Left colon (tissue), 2 donors: ENCODE data around the gene NSRP1. TPM values are rescaled to one million over a fixed set of nuclear protein-coding genes. Genes with fewer than 3 reads are reported as not detected.
"Not testable (repeated sequence)": the region's sequence is repeated elsewhere in the genome, so short reads cannot be mapped to it uniquely, and the experiment has no call there.

ENCODE experiments used
- ATAC-seq: fragments of 200-7000 bp; cut with Tn5 transposase; one replicate; pipeline ENCODE4 v1.9.1; 2020; ENCODE audit warnings: mild to moderate bottlenecking, moderate library complexity
- DNase-seq, 2 donors: peaks; one replicate each; pipeline ENCODE4 v3.0.0-alpha.2; 2020
- intact Hi-C, 2 donors: fragments of 100-400 bp; cut with DNase I in 1 of 2; cut with micrococcal nuclease in 1 of 2; formaldehyde crosslinking; loops; one replicate each; pipeline versions ENCODE4 v1.11.2 to v1.14.0; 2022; cut with DNase I, micrococcal nuclease
- total RNA-seq, 2 donors: library from RNA; stranded (reverse); fragmentation: NEBNext Ultra II Directional; extraction: Animal tissue kit (Norgen Biotek cat#: 25700); gene quantifications; one replicate each; pipeline ENCODE4 v1.2.1, GENCODE V29; 2021
- donor health status: DM: no; HTN: no; CAD: no.
- donor health status: DM: yes; HTN: yes; CAD: no.

The NSRP1 gene
- total RNA-seq, 2 donors from 2014 or later = 19.9 to 28.0 TPM

DNA sequence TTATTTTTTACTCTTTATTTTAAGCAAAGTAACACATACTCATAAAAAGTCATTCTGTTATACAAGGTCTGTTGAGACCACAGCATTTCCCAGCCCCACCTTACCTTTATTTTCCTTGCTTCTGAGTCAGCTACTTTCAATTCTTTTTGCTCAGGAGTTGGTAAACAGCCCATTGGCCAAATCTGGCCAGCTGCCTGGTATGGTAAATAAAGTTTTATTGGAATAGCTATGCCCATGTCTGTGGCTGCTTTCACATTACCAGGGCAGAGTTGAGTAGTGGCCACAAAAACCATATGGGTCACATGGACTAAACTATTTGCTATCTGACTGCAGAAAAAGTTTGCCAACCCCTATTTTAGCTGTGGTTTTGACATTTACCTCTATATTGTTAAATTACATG is 3.4 kb upstream of the NSRP1 start:
- DNase-seq (peak; percentile 69 to 82), ATAC-seq (peak; percentile 77)
- intact Hi-C loops = no loop called here

DNA sequence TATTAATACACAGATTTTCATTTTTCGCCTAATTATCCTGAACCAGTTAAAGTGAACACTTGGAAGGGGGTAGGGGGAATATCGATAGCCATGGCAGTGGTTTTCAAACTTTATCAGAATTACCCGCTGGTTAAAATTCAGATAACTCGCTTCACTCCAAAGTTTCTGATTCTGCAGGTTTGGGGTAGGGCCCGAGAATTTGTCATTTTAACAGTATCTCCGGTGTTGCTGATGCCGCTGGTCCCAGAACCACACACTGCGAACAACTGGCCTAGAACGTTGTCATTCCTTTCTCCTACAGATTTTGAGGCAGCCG is 313 bp upstream of the NSRP1 start:
- no peak for DNase-seq
- ATAC-seq = peak; percentile 17
- intact Hi-C loops = no loop called here

DNA sequence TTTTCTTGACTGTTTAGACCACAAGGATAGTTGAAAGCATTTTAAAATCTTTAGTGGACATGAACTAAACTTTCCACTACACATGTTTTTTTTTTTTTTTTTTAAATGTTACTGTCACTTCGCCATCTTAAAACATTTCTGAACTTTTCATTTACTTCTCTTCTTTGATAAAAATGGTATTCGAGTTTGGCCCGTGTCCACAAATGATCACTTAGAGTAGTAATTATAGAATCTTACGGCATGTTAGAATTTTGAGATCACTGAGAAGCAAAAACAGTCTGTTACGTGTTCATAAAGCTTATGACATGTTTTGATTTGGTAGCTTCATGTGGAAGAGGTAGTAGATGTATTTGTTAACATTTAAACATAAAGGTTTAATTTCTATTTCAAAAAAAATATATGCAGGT is 1.1 kb downstream of the NSRP1 start:
- ATAC-seq (no peak), DNase-seq (no peak)
- intact Hi-C loops = no loop called here

DNA sequence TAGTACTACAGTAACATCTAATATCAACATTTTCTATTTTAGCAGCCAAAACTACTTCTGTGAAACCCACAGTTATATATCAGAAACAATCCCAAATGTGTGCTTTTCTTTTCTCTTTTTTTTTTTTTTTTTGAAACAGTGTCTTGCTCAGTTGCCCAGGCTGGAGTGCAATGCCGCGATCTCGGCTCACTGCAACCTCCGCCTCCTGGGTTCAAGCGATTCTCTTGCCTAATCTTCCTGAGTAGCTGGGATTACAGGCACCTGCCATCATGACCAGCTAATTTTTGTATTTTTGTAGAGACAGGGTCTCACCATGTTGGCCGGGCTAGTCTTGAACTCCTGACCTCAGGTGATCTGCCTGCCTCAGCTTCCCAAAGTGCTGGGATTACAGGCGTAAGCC is 2.0 kb downstream of the NSRP1 start:
- intact Hi-C loops, ATAC-seq, DNase-seq: not testable (repeated sequence)

DNA sequence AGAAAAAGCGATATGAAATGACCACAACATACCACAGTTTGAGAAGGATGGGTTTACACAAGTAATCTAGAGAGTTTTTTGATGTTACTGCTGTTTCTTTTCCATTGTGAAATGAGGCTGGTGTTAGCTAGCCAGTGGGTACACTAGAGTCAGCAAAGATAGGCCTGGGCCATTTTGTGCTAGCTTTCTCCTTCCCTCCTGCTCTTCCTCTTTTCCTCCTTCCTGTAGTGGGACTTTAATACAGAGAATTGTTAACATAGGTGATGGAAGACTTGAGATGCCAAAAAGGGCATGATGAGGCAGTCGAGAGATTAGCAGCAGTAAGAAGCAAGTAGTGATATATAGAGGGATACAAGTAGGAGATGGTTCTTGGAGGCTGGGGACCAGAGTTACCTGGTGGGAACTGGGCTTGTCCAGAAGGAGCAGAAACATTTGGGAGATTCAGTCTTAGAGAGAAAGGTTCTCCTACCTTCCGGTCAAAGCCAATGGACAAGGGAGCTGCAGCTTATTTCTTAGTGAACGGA is 7.7 kb downstream of the NSRP1 start:
- intact Hi-C loops = no loop called here
- no peak for DNase-seq
- no peak for ATAC-seq

DNA sequence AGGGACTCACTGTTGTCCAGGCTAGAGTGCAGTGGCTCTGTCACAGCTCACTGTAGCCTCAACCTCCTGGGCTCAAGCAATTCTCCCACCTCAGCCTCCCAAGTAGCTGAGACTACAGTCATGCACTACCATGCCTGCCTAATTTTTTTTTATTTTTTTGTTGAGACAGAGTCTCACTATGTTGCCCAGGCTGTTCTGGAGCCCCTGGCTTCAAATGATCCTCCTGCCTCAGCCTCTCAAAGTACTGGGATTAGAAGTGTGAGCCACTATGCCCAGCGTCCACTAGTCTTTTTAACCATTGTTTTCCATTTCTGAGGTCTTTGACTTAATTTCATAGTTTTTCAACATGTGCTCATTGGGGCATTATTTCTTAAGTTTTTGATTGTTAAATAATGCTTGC is 13.5 kb downstream of the NSRP1 start:
- intact Hi-C loops = no loop called here
- DNase-seq (no peak), ATAC-seq (no peak)

DNA sequence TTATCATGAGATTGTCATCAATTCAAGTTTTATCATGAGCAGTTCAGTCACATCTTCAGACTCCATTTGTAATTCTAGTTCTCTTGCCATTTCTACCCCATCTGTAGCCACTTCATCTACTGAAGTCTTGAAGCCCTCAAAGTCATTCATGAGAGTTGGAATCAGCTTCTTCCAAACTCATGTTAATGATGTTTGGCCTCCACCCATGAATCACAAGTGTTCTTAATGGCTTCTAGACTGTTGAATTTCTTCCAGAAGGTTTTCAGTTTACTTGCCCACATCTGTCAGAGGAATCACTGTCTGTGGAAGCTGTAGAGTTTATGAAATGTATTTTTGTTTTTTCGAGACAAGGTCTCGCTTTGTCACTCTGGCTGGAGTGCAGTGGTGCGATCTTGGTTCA is 16.0 kb downstream of the NSRP1 start:
- intact Hi-C loops = no loop called here
- ATAC-seq (no peak), DNase-seq (no peak)

DNA sequence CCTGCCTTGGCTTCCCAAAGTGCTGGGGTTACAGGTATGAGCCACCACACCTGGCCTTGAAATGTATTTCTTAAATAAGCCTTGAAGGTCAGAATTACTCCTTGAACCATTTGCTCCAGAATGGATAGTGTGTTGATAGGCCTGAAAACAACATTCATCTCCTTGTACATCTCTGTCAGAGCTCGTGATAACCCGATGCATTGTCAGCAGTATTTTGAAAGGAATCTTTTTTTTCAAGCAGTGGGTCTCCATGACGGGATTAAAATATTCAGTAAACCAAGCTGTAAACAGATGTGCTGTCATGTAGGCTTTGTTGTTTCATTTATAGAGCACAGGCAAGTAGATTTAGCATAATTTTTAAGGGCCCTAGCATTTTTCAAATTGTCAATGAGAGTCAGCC is 16.6 kb downstream of the NSRP1 start:
- ATAC-seq (no peak), DNase-seq (no peak)
- intact Hi-C loops = no loop called here

DNA sequence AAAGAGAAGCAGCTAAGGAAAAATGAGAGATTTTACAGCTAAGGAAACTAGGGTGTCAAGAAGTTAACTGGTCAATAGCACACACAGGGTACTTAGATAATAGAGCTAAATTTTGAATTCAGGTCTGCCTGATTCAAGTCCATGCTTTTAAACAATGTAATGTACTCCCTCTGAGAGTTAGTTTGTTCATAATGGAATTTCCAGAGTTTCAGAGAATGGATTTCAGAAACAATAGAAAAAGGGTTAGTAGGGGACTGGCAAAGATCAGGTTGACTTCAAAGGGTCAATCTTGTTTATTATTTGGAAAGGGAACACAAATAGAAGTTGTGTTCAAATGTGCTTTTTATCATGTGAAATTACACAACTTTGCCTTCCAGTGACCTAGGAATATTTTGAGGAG is 17.9 kb downstream of the NSRP1 start:
- no peak for ATAC-seq
- DNase-seq = no peak
- intact Hi-C loops = no loop called here

DNA sequence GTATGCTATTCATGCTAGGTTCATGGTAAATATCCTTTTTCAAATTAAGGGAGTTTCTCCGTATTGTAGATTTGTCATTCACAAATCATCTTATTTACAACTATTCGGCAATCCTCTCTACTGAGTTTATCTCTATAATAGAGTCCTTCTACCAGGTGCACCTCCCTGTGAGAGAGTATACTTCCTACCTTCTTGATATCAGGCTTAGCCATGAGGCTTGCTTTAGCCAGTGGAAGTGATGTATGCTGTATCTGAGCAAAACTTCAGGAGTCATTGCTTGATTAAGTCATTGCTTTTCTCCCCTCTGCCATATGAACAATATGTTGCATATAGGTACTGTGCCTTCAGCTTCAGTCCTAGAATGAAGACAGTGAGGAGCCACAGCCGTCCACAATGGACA is 20.5 kb downstream of the NSRP1 start:
- DNase-seq (no peak), ATAC-seq (no peak)
- intact Hi-C loops = no loop called here

DNA sequence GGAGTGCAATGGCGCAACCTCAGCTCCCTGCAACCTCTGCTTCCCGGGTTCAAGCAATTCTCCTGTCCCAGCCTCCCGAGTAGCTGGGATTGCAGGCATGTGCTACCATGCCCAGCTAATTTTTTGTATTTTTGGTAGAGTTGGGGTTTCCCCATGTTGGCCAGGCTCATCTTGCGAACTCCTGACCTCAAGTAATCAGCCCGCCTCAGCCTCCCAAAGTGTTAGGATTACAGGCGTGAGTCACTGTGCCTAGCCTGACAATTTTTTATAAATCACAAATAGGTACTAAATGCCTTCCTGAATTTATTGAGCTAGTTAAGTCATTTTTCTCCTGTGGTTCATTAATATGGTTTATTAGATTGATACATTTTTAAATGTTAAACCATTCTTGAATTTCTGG is 31.2 kb downstream of the NSRP1 start:
- ATAC-seq, intact Hi-C loops, DNase-seq: not testable (repeated sequence)

DNA sequence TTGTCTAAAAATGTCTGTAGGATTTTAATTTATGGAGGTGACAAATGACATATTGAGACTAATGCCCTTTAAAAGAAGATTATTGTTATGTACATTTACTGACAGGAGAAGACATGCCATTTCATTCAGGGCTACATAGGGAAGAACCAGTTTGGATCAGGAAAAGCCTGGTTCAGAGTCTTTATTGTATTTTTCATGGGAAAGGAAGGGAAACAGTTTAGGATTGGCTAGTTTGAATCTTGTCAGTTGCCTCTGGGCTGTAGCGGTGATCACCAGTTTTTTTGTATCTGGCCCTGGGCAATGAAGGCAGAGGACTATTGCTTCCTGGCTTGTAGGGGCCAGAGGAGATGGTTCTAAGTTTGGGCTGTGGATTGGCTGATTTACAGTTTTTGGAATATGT is 31.8 kb downstream of the NSRP1 start:
- intact Hi-C loops = no loop called here
- no peak for ATAC-seq
- no peak for DNase-seq

DNA sequence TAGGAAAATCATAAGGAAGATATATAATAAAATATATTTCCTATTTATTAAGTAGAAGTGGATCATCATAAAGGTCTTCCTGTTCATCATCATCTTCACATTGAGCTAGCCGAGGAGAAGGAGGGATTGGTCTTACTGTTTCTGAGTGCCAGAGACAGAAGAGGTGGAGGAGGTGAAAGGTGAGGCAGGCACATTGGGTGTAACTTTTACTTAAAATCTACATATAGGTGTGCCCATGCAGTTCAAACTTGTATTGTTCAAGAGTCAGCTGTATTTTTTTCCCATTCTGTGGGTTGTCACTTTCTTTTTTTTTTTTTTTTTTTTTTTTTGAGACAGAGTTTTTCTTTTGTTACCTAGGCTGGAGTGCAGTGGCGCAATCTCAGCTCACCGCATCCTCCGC is 34.9 kb downstream of the NSRP1 start:
- no peak for DNase-seq
- peak; percentile 52 for ATAC-seq

DNA sequence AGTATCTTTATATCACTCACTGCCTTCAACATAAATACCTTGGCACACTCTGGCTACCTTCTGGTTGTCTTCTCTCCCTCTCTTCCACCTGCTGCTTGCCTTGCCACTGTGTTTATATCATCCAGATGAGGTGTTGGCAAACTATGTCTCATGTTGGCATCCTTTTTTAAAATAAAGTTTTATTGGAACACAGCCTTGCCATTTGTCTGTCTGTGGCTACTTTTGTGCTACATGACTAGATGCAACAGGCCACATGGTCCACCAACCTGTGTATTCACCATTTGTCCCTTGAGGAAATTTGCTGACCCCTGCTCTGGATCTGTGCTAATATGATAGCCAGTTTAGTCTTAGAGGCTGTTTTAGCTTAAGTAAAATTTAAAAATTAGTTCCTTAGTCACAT is 36.8 kb downstream of the NSRP1 start:
- intact Hi-C loops = no loop called here
- ATAC-seq = no peak
- no peak for DNase-seq

More for the DNA sequence above, 34.9 kb downstream of the NSRP1 start:
- intact Hi-C loops = no loop called here

DNA sequence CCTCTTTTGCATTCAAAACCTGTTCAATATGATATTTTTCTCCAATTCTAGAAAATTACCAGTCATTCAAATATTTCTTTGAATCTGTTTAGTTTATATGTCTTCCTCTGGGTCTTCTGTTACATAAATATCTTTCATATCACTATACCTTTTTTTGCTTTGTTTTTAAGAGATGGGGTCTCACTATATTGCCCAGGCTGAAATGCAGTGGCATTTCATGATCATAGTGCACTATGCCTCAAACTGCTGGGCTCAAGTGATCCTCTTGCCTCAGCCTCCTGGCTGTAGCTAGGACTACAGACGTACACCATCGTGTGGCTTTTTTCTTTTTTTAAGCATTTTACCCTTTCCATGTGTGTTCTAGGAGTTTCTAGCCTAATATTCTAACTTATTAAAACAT is 38.8 kb downstream of the NSRP1 start:
- DNase-seq = no peak
- intact Hi-C loops = no loop called here
- ATAC-seq = no peak

DNA sequence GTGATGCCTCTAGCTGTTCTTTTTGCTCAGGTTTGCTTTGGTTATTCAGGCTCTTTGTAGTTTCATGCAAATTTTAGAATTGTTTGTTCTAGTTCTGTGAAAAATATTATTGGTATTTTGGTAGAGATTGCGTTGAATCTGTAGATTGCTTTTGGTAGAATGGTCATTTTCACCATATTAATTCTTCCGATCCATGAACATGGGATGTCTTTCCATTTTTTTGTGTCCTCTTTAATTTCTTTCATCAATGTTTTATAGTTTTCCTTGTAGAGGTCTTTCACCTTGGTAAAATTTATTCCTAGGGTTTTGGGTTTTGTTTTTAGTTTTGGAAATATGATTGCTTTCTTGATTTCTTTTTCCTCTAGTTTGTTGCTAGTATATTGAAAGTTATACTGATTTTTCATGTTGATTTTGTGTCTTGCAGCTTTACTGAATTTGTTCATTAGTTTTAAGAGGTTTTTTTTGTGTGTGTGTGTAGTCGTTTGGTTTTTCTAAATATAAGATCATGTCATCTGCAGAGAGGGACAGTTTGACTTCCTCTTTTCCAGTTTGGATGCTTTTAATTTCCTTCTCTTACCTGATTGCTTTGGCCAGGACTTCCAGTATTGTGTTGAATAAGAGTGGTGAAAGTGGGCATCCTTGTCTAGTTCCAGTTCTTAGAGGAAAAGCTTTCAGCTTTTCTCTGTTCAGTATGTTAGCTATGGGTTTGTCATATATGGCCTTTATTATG is 42.4 kb downstream of the NSRP1 start:
- DNase-seq (no peak), ATAC-seq (no peak)
- intact Hi-C loops = no loop called here

DNA sequence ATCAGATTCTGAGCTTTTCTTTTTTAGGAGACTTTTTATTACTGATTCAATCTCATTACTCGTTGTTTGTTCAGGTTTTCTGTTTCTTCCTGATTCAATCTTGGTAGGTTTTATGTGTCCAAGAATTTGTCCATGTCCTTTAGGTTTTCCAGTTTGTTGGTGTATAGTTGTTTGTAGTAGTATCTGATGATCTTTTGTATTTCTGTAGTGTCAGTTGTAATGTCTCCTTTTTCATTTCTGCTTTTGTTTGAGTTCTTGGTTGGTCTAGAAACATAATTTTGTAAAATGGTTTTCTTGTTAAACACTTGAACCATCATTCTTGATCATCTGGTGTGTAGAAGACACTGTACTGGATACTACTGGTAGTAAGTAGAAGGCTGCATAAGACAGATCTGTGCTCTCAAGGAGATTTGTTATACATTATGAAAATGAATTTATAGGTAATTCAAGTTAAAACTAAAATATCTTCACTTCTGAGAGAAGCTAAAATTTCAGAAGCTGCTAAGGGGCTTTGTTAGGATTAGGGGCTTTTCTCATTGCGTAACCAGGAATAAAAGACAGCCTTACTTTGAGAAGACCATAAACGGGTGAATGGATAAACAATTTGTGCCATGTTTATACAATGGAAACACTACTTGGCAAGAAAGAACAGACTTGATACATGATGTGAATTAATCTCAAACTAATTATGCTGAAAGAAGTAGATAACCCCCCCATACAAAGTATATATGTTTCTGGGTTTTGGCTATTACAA is 44.0 kb downstream of the NSRP1 start:
- intact Hi-C loops = no loop called here
- DNase-seq (no peak), ATAC-seq (no peak)

DNA sequence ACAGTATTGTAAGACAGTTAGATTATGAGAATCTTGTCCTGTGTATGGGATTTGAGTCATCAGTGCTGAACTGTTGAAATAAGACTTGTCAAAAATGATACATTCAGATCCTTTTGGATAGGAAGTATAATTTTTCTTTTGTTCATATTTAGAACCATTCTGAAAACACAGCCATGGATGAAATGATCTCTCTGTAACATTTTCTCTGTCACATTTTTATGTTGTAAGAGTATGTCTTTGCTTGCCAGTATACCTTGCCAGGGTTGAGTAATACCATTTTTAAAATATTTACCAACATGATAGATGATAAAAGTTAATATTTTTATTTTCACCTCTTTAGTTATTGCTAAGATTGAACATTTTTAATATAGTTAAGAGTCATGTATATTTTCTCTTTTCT is 45.0 kb downstream of the NSRP1 start:
- DNase-seq = no peak
- no peak for ATAC-seq
- intact Hi-C loops = no loop called here

DNA sequence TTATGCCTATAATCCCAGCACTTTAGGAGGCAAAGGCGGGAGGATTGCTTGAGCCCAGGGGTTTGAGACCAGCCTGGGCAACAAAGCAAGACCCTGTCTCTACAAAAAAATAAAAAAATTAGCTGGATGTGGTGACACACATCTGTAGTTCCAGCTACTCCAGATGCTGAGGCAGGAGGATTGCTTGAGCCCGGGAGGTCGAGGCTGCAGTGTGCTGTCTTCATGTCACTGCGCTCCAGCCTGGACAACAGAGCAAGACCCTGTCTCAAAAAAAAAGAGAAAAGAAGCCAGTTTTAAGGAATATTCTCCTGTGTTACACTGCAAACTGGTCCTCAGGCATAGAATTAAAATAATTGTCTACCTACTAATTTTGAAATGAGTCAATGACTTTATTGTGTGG is 47.9 kb downstream of the NSRP1 start:
- no peak for ATAC-seq
- no peak for DNase-seq
- intact Hi-C loops = no loop called here

DNA sequence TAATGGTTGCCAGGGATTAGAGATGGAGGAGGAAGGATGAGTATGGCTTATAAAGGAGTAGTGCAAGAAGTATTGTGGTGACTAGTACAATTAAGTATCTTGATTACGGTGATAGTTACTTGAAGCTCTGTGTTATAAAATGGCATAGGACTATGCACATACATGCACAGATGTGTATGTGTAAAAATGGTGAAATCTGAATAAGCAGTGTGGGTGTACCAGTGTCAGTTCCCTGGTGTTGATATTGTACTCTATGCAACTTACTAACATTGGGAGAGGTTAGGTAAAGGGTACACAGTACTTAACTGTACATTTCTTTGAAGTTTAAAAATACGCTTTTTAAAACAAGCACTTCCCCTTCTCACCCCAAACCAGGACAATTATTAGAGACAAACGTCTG is 48.5 kb downstream of the NSRP1 start:
- DNase-seq = no peak
- ATAC-seq = no peak
- intact Hi-C loops = no loop called here

DNA sequence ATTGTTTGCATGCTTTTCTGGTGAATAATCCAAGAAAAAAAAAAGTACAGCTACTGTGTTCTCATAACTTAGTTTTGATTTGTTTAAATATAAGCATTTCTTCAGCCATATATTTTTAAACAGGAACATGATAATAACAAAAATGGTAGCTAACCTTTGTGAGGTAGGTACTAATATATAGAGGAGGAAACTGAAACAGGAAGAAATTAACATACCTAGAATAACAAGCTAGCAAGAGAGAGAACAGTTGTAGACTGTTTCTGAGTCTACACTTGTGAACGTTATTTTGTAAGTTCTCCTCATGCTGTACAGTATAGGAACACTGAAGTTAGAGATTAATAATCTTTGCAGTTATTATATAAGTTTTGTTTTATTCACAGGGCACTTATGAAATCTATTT is 49.3 kb downstream of the NSRP1 start:
- DNase-seq (no peak), ATAC-seq (no peak)
- intact Hi-C loops = no loop called here
